CD4-positive, alpha-beta T cell treated with Interleukin-12 subunit alpha and Interleukin-12 subunit beta, for 1 hour (primary cell): ENCODE results near the gene TRIP13.
"Not testable (repeated sequence)": the region's sequence is repeated elsewhere in the genome, so short reads cannot be mapped to it uniquely, and the experiment has no call there.

Source experiments
- DNase-seq: peaks from one replicate; pipeline ENCODE4 v3.0.0-alpha.2; 2020

TRIP13 gene

DNA sequence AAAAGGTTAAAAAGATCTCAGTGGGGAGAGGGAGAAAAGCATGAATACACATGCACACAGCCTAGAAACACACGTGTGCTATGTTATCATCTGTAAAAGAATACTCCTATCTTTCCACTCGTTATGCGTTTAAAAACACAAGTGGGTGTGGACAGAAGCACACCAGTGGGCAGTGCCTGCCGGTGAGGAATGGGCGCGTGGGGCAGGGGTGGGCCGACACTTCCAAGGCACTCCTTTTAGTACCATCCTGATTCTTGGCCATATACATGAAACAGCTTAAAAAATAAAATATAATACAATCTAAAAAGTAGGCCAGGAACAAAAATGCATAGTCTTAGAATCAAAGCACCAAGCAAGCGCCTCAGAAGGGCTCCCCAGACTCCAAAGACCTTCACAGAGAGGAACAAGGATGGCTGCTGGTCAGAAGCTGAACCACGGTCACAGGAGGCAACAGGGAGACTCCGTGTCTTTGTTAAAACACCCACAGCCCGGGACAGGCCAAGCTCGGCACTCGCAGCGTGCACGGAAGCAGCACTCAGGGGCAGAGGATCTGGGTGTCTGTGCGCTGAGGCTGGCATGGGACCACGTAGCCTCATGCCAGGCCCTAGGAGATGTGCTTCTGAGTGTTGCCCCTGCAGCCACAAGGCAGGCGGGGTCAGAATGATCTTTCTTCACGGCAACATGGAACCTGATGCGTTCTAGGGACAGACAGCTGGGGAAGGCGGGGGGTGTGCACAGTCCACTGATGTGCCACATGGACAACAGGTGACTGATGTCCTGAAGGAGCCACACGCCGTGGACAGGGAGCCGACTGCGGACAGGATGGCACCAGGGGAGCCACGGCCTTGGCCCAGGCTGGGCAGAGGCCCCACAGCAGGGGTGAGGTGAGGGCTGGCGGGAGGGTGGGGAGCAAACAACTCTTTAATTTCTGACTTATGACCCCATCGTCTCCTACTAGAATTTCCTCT is 16.0 kb upstream of the TRIP13 start:
- no peak for DNase-seq

DNA sequence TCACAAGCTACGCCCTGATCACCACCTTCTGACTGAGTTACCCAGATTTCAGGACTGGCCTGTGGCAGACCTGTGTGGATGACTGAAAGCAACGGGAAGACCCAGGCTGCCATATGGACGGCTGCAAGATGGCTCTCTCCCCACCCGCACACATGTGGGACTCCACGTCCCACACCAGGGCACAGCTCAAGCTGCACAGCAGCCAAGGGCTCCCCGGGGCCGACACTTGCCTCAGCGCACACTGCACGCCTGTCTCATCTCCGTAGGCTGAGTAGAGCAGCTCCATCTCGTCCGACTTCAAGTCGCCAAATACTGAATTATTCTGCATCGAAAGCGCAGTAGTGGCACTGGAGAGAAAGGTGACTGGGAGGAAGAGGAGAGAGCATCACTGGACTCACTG is 14.6 kb upstream of the TRIP13 start:
- no peak for DNase-seq

- DNase-seq = not testable (repeated sequence)
Measured at GRCh38 chr5:878677-879076, 14.0 kb upstream of the TRIP13 start.

DNA sequence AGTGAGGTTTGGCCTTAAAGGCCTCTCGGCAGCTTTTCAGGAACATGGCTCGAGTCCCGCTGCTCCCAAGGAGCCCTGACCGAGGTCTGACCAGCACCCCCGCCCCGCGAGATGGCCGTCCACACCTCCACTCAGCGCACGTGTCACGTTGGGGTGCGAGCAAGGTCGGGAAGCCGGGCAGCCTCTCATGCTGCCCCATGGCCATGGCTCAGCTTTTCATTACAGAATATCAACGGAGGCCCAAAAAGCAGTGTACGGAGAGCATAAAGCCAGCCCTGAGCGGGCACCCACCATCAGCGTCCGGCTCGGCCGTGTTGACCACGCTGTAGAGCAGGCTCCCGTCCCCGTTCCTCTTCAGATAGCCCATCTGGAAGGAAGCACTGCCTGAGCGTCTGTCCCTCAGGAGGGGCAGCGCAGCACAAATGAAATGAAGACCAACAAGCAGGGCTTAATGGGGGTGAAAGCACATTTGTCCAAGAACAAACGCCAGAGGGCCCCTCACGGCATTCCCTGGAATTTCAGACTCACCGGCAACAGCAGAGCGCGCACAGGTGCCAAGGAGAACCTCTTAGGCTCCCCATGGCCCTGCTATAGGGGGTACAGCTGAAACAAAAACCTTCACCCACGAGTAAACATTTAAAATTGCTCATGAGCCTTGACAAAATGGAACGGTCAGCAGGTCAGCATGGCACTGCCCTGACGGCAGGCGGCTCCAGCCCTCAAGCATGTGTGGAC is 11.7 kb upstream of the TRIP13 start:
- no peak for DNase-seq

- no peak for DNase-seq
Measured at GRCh38 chr5:881551-881935, 11.1 kb upstream of the TRIP13 start.

GRCh38 chr5:882253-883183 is 10.2 kb upstream of the TRIP13 start:
- peak; percentile 25 for DNase-seq

- DNase-seq = no peak
Measured at GRCh38 chr5:883475-884181, 9.1 kb upstream of the TRIP13 start.

- DNase-seq = no peak
Measured at GRCh38 chr5:884345-885126, 8.1 kb upstream of the TRIP13 start.

DNA sequence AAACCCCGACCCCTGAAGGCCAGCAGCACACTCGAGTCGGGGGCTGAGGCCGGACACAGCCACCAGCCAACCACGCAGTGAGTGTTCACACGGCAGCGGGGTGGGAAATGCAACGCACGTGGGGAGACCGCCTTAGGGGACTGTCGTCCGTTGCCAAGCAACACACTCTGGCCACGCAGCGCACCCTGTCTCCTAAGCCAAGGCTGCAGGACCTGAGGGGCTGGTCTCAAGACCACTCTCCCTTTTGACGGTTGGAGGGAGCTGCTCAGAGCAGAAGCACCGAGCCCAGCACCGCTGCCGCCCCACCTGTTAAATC is 7.6 kb upstream of the TRIP13 start:
- DNase-seq = no peak

DNA sequence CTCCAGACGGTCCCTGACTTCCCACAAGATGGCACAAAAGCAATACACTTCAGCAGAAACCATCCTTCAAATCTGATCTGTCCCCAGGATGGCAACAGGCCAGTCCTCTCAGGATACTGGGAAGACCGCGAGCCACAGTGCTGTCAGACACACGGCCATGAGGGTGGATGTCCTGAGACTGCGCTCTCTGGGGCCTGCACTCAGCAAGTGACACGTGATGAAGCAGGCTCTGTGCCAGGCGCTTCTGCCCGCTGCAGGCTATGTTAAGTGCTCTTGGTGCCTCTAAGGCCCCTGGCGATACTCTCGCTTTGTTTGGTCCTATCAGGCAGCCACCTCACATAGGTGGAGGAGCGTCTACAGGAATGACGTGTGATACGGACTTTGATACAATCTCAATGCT is 7.2 kb upstream of the TRIP13 start:
- no peak for DNase-seq

DNA sequence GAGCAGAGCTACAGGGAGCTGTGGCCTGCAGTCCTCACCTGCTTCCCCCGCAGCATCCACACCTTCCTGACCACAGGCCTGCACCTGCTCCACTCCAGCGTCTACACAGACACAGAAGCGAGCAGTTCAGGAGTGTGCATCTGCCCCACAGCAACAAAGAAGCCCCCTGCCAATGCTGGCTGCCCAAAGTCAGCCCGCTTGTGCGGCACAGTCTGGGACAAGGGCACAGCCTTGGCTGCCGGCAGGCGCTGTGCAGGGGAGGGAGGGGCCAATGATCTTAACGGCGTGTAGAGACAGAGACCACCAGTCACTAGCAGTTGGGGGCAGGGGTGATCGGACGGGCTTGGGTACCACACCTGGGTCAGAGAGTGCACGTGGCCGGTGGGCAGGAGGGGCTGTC is 6.6 kb upstream of the TRIP13 start:
- no peak for DNase-seq

- DNase-seq = no peak
Measured at GRCh38 chr5:886716-887325, 5.9 kb upstream of the TRIP13 start.

DNA sequence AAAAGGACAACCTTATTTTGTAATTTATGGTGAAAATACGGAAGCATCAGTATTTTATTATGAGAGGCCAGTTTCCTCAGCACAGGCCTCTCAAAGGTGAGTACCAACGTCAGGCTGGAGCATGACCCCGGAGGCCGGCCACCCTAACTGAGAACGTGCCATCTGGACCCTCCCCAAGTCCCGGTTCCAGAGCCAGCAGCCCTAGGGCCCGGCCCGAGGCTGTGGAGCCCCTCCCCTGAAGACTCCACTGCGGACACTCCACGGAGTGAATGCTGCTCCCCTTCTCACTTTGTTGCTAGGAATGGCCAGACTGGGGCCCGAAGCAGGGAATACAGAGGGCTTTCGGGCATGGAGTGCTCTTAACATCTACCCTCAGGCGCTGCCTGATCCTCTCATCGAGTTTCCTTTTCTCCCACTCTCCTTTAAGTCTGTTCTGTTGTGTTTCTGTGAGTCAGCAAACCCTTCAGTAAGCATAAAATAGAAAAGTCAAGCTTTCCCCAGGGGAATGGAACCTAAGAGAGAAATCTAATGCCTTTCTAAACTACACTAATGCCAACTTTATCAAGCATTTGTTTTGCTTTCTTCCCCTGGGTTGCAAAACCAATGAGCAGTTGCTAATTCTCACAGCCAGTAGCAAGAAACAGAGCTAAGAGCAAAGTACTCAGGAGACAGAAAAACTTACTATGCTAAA is 4.6 kb upstream of the TRIP13 start:
- no peak for DNase-seq

DNA sequence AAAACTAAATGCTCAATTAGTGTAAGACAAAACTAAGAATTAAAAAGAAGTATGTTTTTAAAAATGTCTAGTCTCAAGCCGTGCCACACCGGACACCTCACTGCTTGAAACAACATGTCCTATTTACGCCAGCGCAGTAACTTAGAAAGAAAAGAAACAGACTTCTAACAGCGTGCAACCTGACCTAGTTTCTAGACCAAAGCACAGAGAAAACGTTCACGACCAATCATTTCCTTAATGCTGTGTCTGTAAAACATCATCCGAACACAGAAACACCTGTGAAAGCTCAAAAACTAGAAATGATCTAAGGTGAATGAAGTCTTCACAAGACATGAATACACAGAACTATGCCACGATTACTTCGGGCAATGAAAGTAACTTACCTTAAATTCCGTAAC is 4.0 kb upstream of the TRIP13 start:
- DNase-seq = no peak

GRCh38 chr5:889075-889710 is 3.5 kb upstream of the TRIP13 start:
- DNase-seq = no peak

DNA sequence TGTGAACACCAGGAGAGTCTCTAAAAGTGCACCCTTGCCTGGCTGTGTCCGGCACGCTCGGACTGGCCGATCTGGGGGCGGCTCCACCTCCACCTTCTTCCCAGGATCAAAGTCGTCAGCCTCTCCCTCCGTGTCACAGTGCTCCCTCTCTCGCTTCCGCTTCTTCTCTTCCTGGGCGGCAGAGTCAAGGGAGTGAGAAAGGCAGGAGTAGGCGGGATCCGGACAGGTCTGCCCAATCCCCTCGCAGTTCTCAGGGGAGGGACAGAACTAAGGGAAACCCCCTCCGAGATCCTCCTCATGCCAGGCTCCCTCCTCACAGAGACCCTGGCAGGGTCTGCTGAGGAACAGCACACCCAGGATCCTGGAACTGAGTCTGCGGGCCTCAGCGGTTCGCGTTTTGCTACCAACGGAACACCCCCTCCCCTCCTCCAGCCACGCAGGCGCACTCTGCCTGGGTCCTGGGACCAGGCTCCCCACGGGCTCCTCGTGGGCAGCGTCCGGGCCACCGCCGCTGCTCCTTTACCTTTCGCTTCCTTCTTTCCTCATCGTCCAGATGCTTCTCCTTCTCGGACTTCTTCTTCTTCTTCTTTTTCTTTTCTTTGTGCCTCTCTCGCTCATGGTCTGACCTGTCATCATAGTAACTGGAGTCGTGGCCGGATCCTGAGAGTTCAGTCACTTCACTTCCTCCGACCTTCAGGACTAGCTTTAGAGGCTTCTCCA is 1.4 kb upstream of the TRIP13 start:
- no peak for DNase-seq

DNA sequence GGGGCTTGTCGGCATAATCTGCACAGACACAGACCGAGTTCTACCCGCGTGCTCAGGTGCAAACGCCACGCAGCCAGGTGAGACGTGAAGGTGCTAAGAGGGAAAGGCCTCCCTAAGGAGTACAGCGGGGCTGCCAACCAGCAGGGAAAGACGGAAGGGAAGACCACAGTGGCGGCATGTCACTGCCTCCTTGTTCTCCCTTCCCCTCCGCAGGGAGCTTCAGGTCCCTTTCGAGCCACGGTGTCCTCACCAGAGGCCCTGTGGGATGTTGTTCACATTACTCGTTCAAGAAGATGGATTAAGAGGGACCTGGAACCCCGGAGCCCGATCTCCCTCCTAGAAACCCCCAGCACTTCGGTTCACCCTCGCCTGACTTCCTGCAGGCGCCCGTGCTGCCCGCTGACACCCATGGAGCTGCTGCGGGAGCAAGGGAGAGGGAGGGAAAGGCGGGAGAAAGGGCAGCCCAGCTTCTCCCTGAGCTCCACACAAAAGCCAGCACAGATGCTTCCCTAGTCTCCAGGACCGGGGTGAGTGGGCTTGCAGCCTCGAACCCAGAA is 769 bp upstream of the TRIP13 start:
- peak; percentile 4 for DNase-seq

DNA sequence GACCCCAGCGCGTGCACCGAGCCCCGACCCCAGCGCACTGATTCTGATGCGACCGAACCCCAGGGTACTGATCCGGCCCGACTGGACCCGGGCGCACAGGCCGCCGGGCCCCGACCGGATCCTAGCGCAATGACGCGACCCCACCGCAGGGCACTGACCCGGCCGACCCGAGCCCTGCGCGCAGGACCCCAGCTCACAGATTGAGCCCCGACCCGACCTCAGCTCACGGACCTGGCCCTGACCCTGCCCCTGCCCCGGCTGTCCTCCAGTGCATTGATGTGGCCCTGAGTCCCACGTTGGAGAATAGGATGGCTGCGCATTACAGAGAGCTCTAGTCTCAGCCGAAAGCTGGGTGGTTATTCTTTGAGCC is 438 bp downstream of the TRIP13 start:
- DNase-seq = no peak

GRCh38 chr5:893711-894110 is 1.0 kb downstream of the TRIP13 start:
- DNase-seq = no peak
